HAP-1 (cell line): ENCODE data around the gene PGBD1.
A peak's percentile ranks its signal among the peaks of the same experiment; 100 is the strongest.

ENCODE experiments used
- DNase-seq, 2 experiments: peaks; one replicate each; pipeline ENCODE4 v3.0.0-alpha.2; 2016 to 2020; ENCODE audit warnings: low spot score in 2 of 2
- H3K27me3 ChIP-seq: fragments of 250-450 bp; sonication (Bioruptor Pico); 2 replicates; pipeline ENCODE4 v1.5.1; 2020; ENCODE audit warnings: low read depth, mild to moderate bottlenecking, moderate library complexity
- H3K36me3 ChIP-seq: fragments of 250-450 bp; sonication (Bioruptor Pico); replicated peaks from 2 replicates; pipeline ENCODE4 v1.5.1; 2020; ENCODE audit warnings: mild to moderate bottlenecking
- H3K4me1 ChIP-seq: fragments of 250-450 bp; sonication (Bioruptor Pico); 2 replicates; pipeline ENCODE4 v1.5.1; 2020; ENCODE audit warnings: mild to moderate bottlenecking
- H3K4me3 ChIP-seq: fragments of 250-450 bp; sonication (Bioruptor Pico); 2 replicates; pipeline ENCODE4 v1.5.1; 2020; ENCODE audit warnings: mild to moderate bottlenecking, moderate library complexity
- H3K9me3 ChIP-seq: fragments of 250-450 bp; sonication (Bioruptor Pico); 2 replicates; pipeline ENCODE4 v1.5.1; 2020; ENCODE audit warnings: mild to moderate bottlenecking, moderate library complexity
- in situ Hi-C: fragments of 300-500 bp; cut with MboI; formaldehyde crosslinking; loops from 3 replicates; pipeline ENCODE4 v1.14.3; 2020; ENCODE audit warnings: low sequenced_read_pairs, inconsistent platforms, mixed read lengths

The PGBD1 gene, protein sequence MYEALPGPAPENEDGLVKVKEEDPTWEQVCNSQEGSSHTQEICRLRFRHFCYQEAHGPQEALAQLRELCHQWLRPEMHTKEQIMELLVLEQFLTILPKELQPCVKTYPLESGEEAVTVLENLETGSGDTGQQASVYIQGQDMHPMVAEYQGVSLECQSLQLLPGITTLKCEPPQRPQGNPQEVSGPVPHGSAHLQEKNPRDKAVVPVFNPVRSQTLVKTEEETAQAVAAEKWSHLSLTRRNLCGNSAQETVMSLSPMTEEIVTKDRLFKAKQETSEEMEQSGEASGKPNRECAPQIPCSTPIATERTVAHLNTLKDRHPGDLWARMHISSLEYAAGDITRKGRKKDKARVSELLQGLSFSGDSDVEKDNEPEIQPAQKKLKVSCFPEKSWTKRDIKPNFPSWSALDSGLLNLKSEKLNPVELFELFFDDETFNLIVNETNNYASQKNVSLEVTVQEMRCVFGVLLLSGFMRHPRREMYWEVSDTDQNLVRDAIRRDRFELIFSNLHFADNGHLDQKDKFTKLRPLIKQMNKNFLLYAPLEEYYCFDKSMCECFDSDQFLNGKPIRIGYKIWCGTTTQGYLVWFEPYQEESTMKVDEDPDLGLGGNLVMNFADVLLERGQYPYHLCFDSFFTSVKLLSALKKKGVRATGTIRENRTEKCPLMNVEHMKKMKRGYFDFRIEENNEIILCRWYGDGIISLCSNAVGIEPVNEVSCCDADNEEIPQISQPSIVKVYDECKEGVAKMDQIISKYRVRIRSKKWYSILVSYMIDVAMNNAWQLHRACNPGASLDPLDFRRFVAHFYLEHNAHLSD

DNA sequence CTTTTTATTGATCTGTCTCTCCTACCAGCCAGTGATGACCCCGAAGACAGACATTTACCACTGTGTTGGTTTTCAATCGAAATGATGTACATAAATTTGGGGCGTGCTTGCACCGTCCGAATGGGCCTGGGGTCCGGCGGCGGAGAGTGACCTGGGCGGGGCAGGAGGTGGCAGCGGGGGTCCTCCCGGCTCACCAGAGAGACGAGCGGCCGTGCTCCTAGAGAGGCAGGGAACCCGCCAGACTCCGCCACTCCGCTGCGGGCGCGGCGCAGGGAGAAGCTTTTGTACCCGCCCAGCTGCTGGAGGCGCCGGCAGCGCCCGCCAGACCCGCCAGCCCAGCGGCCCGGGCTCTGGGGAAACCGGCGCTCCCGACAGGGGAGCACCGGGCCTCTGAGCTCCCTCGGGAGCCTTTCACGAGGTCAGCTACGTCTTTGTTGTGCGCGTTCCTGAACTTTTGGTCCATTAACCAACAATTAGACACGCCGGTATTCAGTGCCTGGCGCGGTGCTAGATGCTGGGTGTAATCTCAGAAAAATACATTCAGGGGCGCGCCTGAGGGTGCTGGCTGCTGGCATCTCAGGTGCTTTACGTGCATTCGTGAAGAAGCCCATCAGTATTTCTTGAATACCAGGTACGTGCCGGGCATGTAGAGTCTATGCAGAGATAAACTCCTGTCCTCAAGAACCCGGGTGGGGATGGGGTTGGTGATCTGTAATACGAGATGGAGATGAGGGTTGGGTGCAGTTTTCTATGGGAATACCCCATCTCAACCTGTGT lies at the start of gene PGBD1:
Gene PGBD1, plus strand, starts transcription at position 285 of the 777 bp plus-strand sequence. CDS start 2,242 bp downstream, outside the sequence.
- peaks cover 17% of the 10 kb centered on the region for H3K4me1 ChIP-seq
- in situ Hi-C loops, result no loop called here

GRCh38 chr6:28232785-28233184 lies 48.6 kb upstream of the PGBD1 start:
- Histone ChIP-seq H3K4me3 (no peak overlapping the region), H3K9me3 (no peaks in the 10 kb centered on the region), H3K36me3 (peaks cover 43% of the 10 kb centered on the region), H3K27me3 (no peaks in the 10 kb centered on the region), H3K4me1 (no peaks in the 10 kb centered on the region)
- no peak for DNase-seq
- in situ Hi-C loops, result no loop called here

More for the DNA sequence above, at the start of gene PGBD1:
- Histone ChIP-seq H3K27me3 (no peaks in the 10 kb centered on the region), H3K4me3 (peak within 1 kb of the TSS; percentile 74), H3K36me3 (peaks cover 31% of the 10 kb centered on the region), H3K9me3 (no peaks in the 10 kb centered on the region)
- DNase-seq, result peak; percentile 67 to 91

GRCh38 chr6:28235912-28236452 lies 45.4 kb upstream of the PGBD1 start:
- no peak for DNase-seq
- H3K4me3 ChIP-seq, result no peak overlapping the region
- H3K27me3 ChIP-seq, result no peaks in the 10 kb centered on the region
- in situ Hi-C loops, result no loop called here
- peaks cover 16% of the 10 kb centered on the region for H3K36me3 ChIP-seq
- no peaks in the 10 kb centered on the region for H3K4me1 ChIP-seq
- H3K9me3 ChIP-seq, result no peaks in the 10 kb centered on the region

DNA sequence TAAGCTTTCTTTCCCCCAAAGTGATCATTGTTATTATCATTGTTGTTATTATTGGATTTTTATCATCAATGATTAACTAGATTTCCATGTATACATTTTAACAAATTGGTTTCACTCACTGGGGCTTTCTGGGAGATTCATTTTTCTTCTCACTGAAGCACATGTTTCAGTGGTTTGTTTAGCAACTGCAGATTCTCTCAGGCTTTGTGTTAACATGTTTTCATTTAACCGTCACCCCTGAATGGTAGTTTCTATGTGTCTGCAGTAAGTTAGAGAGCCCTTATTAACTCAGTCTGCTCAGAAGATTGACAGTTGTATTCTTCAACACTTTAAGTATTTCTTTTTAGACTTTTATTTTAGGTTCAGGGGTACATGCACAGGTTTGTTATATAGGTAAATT lies 41.7 kb upstream of the PGBD1 start:
- Histone ChIP-seq H3K4me3 (no peak overlapping the region), H3K27me3 (no peaks in the 10 kb centered on the region), H3K36me3 (peaks cover 6% of the 10 kb centered on the region; the same call in 1 of the 2 replicates), H3K9me3 (no peaks in the 10 kb centered on the region), H3K4me1 (no peaks in the 10 kb centered on the region)
- no peak for DNase-seq
- in situ Hi-C loops, result no loop called here

DNA sequence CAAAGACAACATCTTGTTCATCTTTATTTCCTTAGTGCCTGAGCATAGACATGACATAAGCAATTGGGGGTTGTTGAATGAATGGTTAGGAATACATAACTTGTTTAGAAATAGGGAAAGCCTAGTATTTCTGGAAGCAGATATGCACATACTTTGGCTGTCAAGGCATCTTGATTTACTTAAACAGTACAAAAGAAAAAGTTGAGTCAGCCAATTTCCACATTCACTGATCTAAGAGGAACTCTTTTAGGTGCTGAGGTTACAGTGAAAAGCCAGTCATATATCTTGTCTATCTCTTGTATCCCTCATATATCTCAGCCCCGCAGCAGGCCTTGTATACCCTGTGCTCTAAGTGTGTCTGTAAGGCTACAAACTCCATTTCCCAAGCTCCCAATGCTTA lies 40.9 kb upstream of the PGBD1 start:
- Histone ChIP-seq H3K4me3 (no peak overlapping the region), H3K36me3 (peaks cover 14% of the 10 kb centered on the region), H3K27me3 (no peaks in the 10 kb centered on the region), H3K4me1 (no peaks in the 10 kb centered on the region), H3K9me3 (no peaks in the 10 kb centered on the region)
- in situ Hi-C loops, result no loop called here
- DNase-seq, result no peak

DNA sequence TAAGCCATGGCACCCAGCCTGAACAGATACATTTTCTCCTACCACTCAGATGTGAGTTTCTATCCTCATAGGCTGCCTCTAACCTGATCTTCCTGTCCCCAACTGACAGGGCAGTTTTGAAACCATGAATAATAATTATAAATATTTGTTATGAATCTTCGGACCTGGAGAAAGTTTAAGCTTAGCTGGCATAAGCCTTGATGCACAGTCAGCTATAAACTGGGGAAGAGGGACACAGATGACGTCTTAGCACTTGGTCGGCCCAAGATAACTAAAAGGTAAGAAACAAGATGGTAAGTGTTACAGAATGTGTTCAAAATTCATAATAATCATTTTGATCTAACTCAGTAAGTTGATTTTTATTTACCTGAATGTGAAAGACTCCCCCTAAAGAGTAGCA lies 37.4 kb upstream of the PGBD1 start:
- H3K36me3 ChIP-seq, result peaks cover 32% of the 10 kb centered on the region
- no peak overlapping the region for H3K4me3 ChIP-seq
- no peaks in the 10 kb centered on the region for H3K27me3 ChIP-seq
- no peak for DNase-seq
- in situ Hi-C loops, result no loop called here
- no peaks in the 10 kb centered on the region for H3K4me1 ChIP-seq
- H3K9me3 ChIP-seq, result no peaks in the 10 kb centered on the region

GRCh38 chr6:28245206-28245941 lies 36.0 kb upstream of the PGBD1 start:
- H3K4me1 ChIP-seq, result peaks cover 1% of the 10 kb centered on the region; the same call in 1 of the 2 replicates
- DNase-seq, result no peak

DNA sequence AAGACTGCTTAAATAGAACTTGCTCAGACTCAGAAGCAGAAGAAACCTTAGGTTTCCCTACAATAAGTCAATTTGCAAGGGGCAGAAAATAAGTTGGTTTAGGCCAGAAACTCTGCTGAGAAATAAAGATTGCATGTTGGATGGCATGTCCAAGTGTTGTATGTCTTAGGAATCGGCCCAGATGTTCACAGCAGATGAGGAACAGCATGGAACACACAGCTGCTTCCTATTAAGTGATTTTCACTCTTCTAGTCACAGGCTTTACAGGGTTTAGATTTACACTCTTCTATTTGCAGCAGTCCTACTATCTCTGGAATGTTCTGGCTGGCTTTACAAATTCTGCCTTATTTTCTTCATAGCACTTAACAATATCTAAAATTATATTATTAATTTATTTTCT lies 32.5 kb upstream of the PGBD1 start:
- Histone ChIP-seq H3K27me3 (no peaks in the 10 kb centered on the region), H3K36me3 (peaks cover 35% of the 10 kb centered on the region), H3K4me1 (peaks cover 13% of the 10 kb centered on the region), H3K4me3 (no peak overlapping the region), H3K9me3 (no peaks in the 10 kb centered on the region)
- DNase-seq, result no peak
- in situ Hi-C loops, result no loop called here

More at GRCh38 chr6:28245206-28245941, 36.0 kb upstream of the PGBD1 start:
- no peak overlapping the region for H3K4me3 ChIP-seq
- H3K9me3 ChIP-seq, result no peaks in the 10 kb centered on the region
- peaks cover 35% of the 10 kb centered on the region for H3K36me3 ChIP-seq
- no peaks in the 10 kb centered on the region for H3K27me3 ChIP-seq
- in situ Hi-C loops, result no loop called here

- H3K27me3 ChIP-seq, result no peaks in the 10 kb centered on the region
- peaks cover 13% of the 10 kb centered on the region for H3K4me1 ChIP-seq
- H3K9me3 ChIP-seq, result no peaks in the 10 kb centered on the region
- peak overlapping the region; percentile 54 for H3K4me3 ChIP-seq
- DNase-seq, result no peak
- in situ Hi-C loops, result loop anchor here (25.0 kb wide), 1 partner anchor 113 kb away; the partner anchor contains the start of gene ZKSCAN8
- peaks cover 22% of the 10 kb centered on the region for H3K36me3 ChIP-seq
These were observed 30.6 kb upstream of the PGBD1 start for GRCh38 chr6:28250747-28251146.

DNA sequence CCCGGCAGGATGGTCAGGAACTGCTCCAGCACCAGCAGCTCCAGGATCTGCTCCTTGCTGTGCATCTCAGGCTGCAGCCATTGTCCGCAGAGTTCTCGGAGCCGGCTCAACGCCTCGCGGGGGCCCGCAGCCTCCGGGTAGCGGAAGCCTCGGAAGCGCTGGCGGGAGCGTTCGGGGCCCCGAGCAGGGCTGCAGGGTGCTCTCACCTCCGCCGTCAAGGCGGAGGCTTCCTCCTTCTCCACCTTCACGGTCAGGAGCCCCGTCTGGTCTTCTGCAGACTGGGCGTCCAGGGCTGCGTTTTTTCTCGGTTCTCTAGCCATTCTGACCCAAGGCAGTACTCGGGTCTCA lies 29.7 kb upstream of the PGBD1 start:
- H3K4me1 ChIP-seq, result peaks cover 13% of the 10 kb centered on the region
- peak in 1 of 2 experiments; percentile 28 for DNase-seq
- in situ Hi-C loops, result loop anchor here (25.0 kb wide), 1 partner anchor 114 kb away; the partner anchor contains the start of gene ZKSCAN8
- peak overlapping the region; percentile 54 for H3K4me3 ChIP-seq
- no peaks in the 10 kb centered on the region for H3K9me3 ChIP-seq
- no peaks in the 10 kb centered on the region for H3K27me3 ChIP-seq
- peaks cover 17% of the 10 kb centered on the region; the same call in 1 of the 2 replicates for H3K36me3 ChIP-seq

DNA sequence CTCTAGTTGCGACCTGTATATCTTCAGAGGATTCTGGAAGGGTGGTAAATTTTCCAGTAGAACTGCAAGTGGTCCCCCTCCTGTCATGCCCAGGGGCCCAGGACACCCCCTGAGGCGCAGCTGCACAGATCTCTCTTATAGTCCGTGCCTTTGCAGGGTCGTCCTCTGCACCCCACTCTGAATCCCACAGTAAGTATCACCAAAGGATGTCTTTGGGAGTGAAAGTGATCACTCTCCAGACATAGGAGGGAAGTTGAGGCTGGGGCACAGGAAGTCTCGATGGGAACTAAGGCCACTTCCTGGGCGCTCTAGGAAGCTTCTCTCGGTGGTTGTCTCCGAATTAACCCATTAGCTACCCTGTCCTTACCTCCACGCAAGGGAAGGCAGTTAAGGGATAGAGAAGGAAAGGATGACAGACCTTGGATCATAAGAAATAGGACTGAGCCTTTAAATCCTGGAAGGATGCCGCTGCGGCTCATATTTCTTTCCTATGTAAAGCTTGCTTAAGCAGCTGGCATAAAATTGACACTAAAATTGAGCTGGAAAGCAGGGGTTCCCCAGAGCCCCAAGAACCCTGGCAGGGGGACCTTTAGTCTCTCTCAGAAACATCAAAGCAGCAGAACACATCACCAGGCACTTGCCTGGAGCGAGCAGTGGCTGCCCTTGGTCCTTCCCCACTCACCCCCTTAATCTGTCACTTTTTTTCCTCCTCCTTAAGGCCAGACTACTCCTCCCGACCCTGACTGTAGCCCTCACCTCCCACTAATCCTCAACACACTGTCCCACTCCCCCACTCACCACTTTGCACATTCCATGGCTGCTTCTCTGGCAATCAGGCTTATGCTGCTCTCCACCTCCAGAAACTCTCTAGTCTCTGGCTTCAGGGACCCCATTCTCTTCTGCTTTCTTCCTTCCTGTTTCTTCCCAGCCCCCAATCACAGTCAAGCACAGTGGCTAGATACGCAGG lies 29.1 kb upstream of the PGBD1 start, which contains the start of gene ZKSCAN4:
Gene ZKSCAN4, minus strand, starts transcription at position 261 of the 967 bp plus-strand sequence. CDS start 289 bp downstream, outside the sequence.
- in situ Hi-C loops, result loop anchor here (25.0 kb wide), 1 partner anchor 115 kb away; the partner anchor contains the start of gene ZKSCAN8
- H3K9me3 ChIP-seq, result no peaks in the 10 kb centered on the region
- peak; percentile 81 to 91 for DNase-seq
- H3K36me3 ChIP-seq, result 0 out of 2 replicates have a peak, but pooled peaks cover 10% of the 10 kb centered on the region
- no peaks in the 10 kb centered on the region for H3K27me3 ChIP-seq
- H3K4me1 ChIP-seq, result peaks cover 13% of the 10 kb centered on the region
- peak within 1 kb of the TSS; percentile 54 for H3K4me3 ChIP-seq
